Lower leg skin (tissue), 4 donors: ENCODE results near the gene CYRIA. TPM values are rescaled to one million over a fixed set of nuclear protein-coding genes. Genes with fewer than 3 reads are reported as not detected.

Source experiments
- DNase-seq, 2 donors: peaks; one replicate each; pipeline ENCODE4 v3.0.0-alpha.2; 2019; ENCODE audit warnings: low spot score in 2 of 2
- H3K4me3 ChIP-seq: fragments of 200-600 bp; sonication (generic); 2 replicates; pipeline ENCODE4 v1.5.1; 2017; ENCODE audit warnings: mild to moderate bottlenecking, low read depth; ENCODE audit not compliant: poor library complexity, severe bottlenecking
- CTCF ChIP-seq, 3 donors: fragments of 450-650 bp; IDR thresholded peaks; one replicate each; pipeline ENCODE4 v1.5.1; 2016; ENCODE audit warnings: antibody characterized with exemption in 3 of 3, mild to moderate bottlenecking in 3 of 3, moderate library complexity in 2 of 3
- POLR2A ChIP-seq, 2 donors: fragments of 450-650 bp; IDR thresholded peaks; one replicate each; pipeline ENCODE4 v1.6.1; 2016 to 2017; ENCODE audit warnings: antibody characterized with exemption in 2 of 2, mild to moderate bottlenecking in 1 of 2, moderate library complexity in 1 of 2
- WGBS, 2 donors: methylation state at CpG; one replicate each; pipeline ENCODE4 v1.1.5; 2018; 5-methylcytosine and 5-hydroxymethylcytosine counted together
- intact Hi-C: fragments of 100-400 bp; cut with DNase I; formaldehyde crosslinking; loops from one replicate; pipeline ENCODE4 v1.15.0; 2023; ENCODE audit warnings: low total_unique reads
- total RNA-seq, 4 donors: library from RNA; depleted of rRNA; stranded (reverse); fragments of >200 nt; gene quantifications; one replicate each; pipeline ENCODE4 v1.1.0, GENCODE V29; 2016

The CYRIA gene
- total RNA-seq, 4 donors from 2014 or later: 0.80 to 5.5 (median 1.6) TPM

- TF ChIP-seq CTCF (IDR thresholded peaks at IDR 0.05) (no peak), POLR2A (IDR thresholded peaks at IDR 0.05) (no peak)
- intact Hi-C loops: no loop called here
- DNase-seq: no peak
- H3K4me3 ChIP-seq: no peak overlapping the region
Observed at GRCh38 chr2:16685340-16685715, 19.7 kb upstream of the CYRIA start.

GRCh38 chr2:16684676-16685339 is 19.2 kb upstream of the CYRIA start:
- no peak overlapping the region for H3K4me3 ChIP-seq
- intact Hi-C loops: no loop called here
- no peak for TF ChIP-seq CTCF (IDR thresholded peaks at IDR 0.05)
- no peak for TF ChIP-seq POLR2A (IDR thresholded peaks at IDR 0.05)
- DNase-seq: no peak
- 81 to 84% methylated on average over 7 of the region's 7 CpGs for WGBS, 2 donors

- intact Hi-C loops: no loop called here
Observed at GRCh38 chr2:16683576-16683975, 17.9 kb upstream of the CYRIA start.

GRCh38 chr2:16682431-16683118 is 16.9 kb upstream of the CYRIA start:
- intact Hi-C loops: no loop called here
- DNase-seq: no peak
- no peak overlapping the region for H3K4me3 ChIP-seq
- TF ChIP-seq CTCF (IDR thresholded peaks at IDR 0.05) (no peak), POLR2A (IDR thresholded peaks at IDR 0.05) (no peak)
- 65 to 67% methylated on average over 9 of the region's 9 CpGs for WGBS, 2 donors

More at GRCh38 chr2:16683576-16683975, 17.9 kb upstream of the CYRIA start:
- TF ChIP-seq CTCF (IDR thresholded peaks at IDR 0.05): no peak
- no peak for TF ChIP-seq POLR2A (IDR thresholded peaks at IDR 0.05)
- 86 to 89% methylated on average over 3 of the region's 3 CpGs for WGBS, 2 donors
- no peak overlapping the region for H3K4me3 ChIP-seq
- DNase-seq: no peak

- 76 to 79% methylated on average over 5 of the region's 5 CpGs for WGBS, 2 donors
- no peak overlapping the region for H3K4me3 ChIP-seq
- no peak for TF ChIP-seq CTCF (IDR thresholded peaks at IDR 0.05)
- no peak for TF ChIP-seq POLR2A (IDR thresholded peaks at IDR 0.05)
- intact Hi-C loops: no loop called here
- no peak for DNase-seq
Observed at GRCh38 chr2:16680781-16681180, 15.1 kb upstream of the CYRIA start.
